Hindlimb muscle (tissue), 1 donor: ENCODE results near the gene C6orf47. TPM values are rescaled to one million over a fixed set of nuclear protein-coding genes. Genes with fewer than 3 reads are reported as not detected.

Source experiments
- DNase-seq: peaks from one replicate; pipeline ENCODE4 v3.0.0-alpha.2; 2013
- polyA plus RNA-seq: library from polyadenylated mRNA; unstranded; fragments of 120-200 nt; gene quantifications from one replicate; pipeline ENCODE4 v1.2.1, GENCODE V29; 2013; ENCODE audit not compliant: insufficient read length

Gene C6orf47
- polyA plus RNA-seq, 1 donor = 13.1 TPM

DNA sequence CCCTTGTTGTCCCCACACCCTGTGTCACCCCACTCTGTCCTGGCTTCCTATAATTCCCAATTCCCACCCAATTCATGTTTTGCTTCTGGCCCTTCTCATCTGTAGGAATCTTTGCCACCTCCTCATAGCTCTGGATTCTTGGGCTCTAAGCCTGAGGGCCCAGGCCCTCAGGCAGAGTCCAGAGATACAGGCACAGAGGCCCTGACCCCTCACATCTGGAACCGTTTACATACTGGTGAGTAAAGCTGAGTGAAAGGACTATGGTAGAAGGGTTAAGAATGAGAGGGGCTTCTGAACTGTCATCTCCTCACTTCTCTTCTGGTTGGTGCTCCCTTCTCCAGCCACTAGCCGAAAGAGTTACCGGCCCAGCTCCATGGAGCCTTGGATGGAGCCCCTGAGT is 26.4 kb downstream of the C6orf47 start:
- no peak for DNase-seq

DNA sequence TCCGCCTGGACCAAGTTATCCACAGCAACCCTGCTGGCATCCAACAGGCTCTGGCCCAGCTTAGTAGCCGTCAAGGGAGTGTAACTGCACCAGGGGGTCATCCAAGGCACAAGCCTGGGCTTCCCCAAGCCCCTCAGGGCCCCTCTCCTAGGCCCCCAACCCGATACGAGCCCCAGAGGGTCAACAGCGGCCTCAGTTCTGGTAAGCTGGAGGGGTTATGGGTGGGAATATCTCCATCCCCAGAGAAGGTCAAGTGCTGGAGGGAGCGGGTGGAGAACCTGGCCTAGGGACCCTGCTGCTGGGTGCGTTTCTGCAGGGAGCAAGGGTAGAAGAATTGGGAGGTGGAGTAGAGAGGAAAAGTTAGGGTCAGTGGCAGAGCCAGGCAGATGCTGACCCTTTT is 27.1 kb downstream of the C6orf47 start:
- DNase-seq = no peak

DNA sequence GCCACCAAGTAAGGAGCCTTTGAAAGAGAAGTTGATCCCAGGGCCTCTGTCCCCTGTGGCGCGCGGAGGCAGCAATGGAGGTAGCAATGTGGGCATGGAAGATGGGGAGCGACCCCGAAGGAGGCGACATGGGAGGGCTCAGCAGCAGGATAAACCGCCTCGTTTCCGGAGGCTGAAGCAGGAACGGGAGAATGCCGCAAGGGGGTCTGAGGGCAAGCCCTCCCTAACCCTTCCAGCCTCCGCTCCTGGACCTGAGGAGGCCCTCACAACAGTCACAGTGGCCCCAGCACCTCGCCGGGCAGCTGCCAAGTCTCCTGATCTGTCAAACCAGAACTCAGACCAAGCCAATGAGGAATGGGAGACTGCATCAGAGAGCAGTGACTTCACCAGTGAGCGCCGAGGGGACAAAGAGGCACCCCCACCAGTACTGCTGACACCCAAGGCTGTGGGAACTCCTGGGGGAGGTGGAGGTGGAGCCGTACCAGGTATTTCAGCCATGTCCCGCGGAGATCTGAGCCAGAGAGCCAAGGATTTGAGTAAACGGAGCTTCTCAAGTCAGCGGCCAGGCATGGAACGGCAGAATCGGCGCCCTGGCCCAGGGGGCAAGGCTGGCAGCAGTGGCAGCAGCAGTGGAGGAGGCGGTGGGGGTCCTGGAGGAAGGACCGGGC is 28.2 kb downstream of the C6orf47 start:
- DNase-seq = no peak

DNA sequence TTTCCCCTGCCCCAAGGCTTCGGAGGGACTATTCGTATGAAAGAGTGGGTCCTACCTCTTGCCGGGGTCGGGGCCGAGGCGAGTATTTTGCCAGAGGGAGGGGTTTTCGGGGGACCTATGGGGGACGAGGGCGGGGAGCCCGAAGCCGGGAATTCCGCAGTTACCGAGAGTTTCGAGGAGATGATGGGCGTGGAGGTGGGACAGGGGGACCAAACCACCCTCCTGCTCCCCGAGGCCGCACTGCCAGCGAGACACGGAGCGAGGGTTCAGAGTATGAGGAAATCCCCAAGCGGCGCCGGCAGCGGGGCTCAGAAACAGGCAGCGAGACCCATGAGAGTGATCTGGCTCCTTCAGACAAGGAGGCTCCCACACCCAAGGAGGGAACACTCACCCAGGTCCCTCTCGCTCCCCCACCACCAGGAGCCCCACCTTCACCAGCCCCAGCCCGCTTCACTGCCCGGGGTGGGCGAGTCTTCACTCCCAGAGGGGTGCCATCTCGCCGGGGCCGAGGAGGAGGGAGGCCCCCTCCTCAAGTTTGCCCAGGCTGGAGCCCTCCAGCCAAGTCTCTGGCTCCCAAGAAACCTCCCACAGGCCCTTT is 28.8 kb downstream of the C6orf47 start:
- DNase-seq = no peak

DNA sequence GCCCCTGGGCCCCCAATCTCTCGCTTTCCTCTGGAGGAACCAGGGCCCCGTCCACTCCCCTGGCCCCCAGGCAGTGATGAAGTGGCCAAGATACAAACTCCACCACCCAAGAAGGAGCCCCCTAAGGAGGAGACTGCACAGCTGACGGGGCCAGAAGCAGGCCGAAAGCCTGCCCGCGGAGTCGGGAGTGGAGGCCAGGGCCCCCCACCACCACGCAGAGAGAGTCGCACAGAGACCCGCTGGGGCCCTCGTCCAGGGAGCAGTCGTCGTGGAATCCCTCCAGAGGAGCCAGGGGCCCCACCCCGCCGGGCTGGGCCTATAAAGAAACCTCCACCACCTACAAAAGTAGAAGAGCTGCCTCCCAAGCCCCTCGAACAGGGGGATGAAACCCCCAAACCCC is 29.4 kb downstream of the C6orf47 start:
- DNase-seq = no peak

DNA sequence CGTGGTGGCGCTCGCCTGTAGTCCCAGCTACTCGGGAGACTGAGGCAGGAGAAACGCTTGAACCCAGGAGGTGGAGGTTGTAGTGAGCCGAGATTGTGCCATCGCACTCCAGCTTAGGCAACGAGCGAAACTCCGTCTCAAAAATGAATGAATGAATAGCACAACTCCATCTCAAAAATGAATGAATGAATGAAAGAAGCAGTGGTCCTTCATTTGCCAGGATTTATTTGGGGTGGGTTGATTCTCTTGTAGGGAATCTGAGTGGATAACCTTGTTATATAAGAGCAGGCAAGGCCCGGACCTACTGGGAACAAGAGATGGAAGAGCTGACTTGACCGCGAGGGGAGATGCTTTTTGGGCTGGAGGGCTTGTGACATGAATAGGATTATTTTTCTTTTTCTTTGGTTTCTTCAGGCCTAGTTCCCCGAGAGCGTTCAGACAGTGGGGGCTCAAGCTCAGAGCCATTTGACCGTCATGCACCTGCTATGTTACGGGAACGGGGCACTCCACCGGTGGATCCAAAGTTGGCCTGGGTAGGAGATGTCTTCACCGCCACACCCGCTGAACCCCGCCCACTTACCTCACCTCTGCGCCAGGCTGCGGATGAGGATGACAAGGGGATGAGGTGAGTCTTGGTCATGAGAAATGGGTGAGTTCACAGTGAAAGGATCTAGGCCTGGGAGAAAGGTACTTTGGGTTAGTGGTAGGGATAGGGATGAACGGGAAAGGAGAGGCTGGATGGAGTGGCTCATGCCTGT is 30.2 kb downstream of the C6orf47 start:
- DNase-seq = no peak

DNA sequence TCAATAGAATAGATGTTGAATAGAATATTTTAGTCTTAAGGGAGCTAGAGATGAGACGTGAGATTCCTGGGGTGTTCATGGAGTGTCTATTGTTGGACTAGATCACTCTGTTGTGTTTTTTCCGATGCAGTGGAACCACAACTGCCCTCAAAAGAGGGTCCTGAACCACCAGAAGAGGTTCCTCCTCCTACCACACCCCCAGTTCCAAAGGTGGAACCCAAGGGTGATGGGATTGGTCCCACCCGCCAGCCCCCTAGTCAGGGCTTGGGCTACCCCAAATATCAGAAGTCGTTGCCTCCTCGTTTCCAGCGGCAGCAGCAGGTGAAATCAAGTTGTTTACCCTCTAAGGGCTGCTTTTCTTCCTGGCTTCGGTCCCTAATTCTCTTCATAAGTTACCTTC is 31.6 kb downstream of the C6orf47 start:
- no peak for DNase-seq

DNA sequence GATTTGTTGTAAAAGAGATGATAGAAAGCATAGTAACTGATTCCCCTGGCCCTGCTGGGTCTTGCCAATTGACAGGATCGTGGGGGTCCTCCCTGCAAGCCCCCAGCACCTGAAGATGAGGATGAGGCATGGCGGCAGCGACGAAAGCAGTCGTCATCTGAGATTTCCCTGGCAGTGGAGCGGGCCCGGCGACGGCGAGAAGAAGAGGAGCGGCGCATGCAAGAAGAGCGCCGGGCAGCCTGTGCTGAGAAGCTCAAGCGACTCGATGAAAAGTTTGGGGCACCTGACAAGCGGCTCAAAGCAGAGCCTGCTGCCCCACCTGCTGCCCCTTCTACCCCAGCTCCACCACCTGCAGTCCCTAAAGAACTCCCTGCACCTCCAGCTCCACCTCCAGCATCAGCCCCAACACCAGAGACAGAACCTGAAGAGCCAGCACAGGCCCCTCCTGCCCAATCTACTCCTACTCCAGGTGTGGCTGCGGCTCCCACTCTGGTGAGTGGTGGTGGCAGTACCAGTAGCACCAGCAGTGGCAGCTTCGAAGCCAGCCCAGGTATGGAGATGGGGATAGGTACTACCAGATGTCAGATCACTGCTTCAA is 32.8 kb downstream of the C6orf47 start:
- DNase-seq = no peak

DNA sequence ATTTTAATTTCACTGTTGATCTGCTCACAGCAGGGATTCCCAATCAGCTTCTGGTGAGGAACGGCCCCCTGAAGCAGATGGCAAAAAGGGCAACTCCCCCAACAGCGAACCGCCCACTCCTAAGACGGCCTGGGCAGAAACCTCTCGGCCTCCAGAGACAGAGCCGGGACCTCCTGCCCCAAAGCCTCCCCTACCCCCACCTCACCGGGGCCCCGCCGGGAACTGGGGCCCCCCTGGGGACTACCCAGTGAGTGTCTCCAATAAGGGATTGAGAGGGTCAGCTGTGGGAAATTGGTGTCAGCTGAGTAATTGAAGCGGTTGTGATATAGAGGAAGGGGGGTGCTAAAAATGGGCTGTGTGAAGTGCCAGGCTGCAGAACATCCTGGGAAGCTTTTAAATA is 33.6 kb downstream of the C6orf47 start:
- DNase-seq = no peak

DNA sequence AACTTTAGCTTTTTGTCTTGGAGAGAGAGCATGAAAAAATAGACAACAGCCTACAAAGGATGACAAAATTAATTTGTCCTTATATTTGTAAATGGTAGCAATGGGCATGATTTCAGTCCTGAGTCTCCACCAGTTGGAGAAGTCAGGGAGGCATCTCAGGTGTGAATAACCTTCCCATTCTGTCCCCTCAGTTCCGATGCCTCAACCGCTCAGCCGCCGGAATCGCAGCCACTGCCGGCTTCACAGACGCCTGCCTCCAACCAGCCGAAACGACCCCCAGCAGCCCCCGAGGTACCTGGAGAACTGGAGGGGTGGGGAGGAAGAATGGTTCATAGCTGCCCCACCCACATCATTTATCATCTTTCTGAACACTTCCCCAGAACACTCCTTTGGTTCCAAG is 36.5 kb downstream of the C6orf47 start:
- DNase-seq = no peak

DNA sequence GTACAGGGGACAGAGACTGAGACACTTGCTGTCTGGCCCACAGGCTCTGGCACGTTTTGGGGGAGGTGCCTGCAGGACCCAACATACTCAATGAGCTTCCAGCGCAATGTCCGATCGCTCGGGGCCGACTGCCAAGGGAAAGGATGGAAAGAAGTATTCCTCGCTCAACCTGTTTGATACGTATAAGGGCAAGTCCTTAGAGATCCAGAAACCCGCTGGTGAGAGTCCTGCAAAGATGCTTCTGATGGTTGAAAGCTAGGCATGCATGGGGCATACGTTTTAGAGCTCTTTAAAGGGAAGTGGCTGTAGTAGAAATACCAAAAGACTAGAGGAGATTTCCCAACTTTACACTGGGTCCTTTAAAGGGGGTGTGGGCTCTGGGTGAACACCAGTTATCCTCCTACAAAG is 37.9 kb downstream of the C6orf47 start:
- DNase-seq = no peak

DNA sequence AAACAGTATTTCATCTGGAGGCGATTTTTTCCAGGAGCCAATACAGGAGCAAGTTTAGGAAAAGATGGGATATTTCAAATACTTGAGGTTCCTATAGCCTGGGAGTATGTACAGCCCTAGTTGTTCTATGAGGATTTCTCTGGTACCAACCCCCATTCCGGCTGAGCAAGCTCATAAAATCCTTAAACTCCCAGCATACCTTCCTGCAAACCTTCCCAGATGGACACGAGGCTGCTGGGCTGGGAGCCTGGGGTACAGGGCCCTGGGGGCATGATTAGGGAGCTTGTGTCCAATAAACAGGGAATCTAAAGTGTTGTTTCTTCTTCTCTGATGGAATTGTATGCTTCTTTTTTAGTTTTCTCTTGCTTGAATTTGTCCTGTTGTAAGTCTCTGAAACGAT is 38.6 kb downstream of the C6orf47 start:
- DNase-seq = no peak

DNA sequence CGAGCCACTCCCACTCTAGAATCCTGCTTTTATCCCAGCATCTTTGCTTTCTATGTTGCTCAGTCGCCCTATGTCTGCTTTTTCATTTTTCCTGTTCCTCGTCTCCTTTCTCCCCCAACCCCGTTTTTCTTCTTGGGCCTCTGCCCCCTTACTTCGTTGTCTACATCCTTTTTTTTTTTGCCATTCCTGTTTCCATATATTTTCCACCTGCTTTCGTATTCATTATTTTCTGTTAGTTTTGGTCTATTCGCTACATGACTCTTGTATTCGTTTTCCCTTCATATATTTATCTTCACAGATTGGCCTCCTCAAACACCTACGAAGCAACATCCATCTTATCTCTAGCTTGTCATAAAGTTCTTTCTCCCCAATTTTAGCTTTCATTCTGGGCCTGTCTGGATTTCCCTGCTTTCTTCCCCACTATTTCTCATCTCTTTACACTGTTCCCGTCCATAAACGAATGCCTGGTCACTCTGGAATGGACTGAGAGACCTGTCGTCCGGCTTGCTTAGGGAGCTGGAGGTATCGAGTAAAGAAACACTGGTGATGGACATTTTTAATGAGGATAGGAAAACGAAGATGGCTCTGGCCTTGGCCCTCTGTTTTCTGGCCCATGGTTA is 39.1 kb downstream of the C6orf47 start:
- no peak for DNase-seq

DNA sequence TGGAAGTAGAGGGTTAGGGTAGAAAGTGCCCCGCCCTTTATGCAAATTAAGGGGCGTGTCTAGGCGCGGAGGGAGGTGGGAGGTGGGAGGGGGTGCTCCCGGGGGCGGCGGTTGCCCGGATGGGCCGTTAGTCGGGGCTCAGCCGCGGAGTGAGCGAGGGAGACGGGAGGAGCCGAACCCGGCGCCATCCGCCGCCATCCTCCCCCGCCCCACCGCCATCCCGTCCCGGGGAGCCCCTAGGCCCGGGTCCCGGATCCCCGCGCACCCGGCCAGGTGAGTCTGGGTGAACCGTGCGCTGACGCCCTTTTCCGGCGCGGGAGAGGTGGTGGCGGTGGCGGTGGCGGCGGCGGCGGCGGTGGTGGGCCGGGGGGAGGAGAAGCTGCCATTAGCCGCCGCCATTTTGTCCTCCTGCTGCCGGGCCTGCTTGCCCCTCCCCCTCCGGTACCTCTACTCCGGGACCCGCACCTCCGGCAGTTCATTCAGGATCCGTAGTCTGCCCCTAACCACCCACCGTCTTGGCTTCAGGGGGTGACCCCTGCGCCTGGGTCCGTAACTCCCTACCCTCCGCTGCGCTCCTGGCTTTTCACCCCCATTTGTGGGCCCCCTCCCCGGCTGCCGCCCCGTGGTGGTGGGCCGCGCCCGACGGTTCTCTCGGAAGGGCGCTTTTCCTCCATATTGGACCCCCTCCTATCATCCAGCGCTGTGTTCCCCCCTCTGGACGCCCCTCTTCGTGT is 39.8 kb downstream of the C6orf47 start, which contains the start of gene PRRC2A:
PRRC2A (plus strand) TSS at position 130 of the 734 bp plus-strand sequence. CDS start 2,075 bp downstream, outside the sequence.
- DNase-seq = peak; percentile 81

DNA sequence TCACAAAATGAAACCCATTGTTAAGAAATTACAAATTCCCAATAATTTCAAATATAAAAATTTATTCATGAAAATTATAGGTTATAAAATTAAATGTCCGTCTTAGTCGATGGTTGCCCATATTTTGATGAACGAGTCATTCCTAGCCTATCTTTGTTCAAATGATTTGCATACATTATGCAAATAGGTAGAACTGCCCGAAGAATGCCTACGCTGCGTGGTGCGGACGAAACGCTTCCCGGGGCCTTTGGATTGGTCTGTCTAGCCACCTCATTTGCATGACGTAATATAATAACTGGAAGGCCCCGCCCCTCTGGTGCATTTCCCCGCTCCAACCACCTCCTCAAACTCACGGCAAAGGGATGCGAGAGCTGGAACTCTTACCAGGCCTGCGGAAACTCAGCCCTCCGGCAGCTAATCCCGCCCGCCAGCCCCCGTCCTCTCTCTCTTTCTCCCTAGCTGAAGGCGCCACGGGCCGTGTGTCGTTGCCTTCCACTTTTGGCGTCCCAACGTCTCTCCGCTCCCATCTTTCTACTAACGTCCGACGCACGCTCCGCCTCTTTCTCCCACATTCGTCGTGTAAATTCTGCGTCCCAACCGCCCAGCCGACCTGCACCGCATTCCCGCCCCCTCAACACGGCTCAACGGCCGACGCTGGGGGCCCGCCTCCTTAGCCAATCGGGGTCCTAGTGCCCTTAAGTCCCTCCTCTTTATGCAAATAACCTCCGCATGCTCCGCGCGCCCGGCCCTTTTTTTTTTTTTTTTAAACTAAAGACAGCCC is 40.6 kb downstream of the C6orf47 start:
- DNase-seq = peak; percentile 99

DNA sequence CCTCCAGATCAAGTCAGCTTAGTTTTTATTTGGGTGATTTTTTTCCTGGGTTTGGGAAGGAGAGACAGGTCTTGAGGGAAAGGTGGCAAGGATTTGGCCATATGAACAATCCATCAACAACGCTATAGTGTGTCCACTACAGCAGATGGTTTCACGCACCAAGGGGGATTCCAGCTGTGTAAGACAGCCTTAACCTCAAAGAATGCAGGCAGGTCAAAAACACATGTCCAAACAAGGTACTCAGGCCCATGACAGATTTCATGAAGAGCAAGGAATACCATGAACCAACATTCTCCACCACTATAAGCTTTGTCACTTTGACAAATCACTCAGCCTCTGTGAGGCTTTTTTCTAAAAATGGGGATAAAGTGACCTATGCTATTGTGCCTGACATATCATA is 43.6 kb downstream of the C6orf47 start:
- DNase-seq = no peak

DNA sequence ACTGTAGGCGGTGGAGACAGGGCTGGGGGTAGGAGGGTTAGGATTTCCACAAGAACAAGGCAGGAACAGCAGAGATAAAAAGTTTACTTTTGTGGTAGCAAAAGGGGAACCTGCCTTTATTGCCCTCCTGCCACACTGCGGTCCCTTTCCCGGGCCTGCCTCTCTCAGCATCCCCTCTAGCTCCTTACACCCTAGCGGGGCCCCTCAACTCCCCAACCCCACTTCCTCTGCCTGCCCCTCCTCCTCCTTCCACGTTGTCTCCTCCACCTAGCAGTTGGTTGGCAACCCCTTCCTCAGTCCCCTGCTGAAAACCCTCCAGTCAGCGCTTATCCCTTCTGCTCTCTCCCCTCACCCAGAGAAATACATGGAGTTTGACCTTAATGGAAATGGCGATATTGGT is 44.8 kb downstream of the C6orf47 start:
- DNase-seq = no peak

DNA sequence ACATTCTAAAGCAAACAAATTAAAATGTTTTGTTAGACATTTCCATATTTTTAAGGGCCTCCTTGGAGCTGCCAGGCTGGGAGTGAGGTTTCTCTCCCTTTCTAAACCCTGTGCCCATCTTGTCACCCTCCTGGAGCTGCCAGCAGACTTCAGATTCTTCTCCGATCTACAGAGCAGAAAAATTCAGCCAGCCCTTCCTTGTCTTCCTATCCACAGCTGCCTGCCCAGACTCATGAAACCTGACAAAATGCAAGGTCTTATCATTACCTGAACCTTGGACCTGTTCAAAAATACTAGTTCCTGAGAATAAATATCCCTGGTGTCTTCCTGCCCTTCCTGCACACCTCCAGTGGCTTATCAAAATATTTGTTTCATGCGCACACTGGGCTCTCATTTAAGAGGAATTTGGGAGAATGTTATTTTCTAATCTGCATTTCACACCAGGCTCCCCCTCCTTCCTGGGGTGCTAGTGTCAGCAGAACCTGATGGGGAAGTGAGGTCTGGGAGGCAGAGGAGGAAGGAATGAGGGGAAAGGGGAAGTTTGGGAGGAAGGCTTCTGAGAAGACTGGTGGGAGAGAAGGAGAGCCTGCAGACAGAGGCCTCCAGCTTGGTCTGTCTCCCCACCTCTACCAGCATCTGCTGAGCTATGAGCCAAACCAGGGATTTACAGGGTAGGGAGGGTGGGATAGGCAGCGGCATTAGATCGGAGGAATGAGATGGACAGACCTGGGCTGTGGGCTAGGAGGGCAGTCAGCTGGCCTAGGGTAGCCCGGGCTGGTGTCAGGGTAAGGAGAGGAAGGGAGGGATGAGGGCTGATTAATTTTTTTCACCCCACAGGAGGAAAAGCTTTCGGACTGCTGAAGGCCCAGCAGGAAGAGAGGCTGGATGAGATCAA is 45.6 kb downstream of the C6orf47 start, which contains the start of gene AIF1:
AIF1 (plus strand) TSS at position 551 of the 895 bp plus-strand sequence; CDS start at position 647, 96 bp downstream.
- no peak for DNase-seq

DNA sequence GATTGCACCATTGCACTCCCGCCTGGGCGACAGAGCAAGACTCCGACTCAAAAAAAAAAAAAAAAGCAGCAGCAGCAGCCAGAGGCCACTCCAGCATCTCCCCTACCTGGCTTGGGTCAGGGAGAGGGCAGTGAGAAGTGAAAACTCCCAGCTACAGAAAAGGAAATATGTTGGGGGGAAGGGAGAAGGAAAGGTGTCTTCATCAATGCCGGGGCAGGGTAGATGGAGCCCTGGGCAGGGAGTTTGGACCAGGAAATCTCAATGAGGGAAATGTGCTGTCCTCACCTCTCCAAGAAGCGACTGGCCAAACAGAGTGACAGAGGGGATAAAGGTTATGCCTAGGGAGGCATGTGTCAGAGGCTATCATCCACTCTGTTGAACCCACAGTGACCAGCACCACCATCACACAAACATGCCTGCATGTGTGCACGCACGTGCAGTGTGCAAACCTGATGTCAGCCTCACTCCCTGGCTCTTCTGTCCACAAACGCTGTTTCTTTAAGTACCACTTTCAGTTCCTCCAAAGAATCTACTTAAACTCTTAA is 46.4 kb downstream of the C6orf47 start:
- DNase-seq = no peak

DNA sequence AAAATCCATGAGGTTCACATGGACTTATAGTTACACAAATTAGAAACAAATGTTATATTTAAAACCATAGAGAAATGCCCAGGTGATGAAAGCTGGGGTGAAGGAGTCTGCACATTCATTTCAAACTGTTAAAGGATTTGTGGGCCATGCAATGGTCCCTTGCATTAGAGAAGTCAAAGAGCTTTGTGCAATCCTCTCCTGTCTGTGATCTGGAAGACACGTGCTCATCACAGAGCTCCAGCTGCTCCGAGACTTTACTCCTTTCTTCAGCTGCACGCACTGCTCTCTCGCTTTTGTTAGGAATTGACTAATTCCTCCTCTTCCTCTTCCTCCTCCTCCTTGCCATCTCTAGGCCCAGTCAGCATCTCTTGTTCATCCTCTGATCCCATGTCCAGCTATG is 49.6 kb downstream of the C6orf47 start:
- DNase-seq = no peak
